Hepatocyte (in vitro differentiated cells): ENCODE data around the gene KRTAP5-4. TPM values are rescaled to one million over a fixed set of nuclear protein-coding genes. Genes with fewer than 3 reads are reported as not detected.

ENCODE experiments used
- DNase-seq: peaks from one replicate; pipeline ENCODE4 v3.0.0-alpha.2; 2016; ENCODE audit warnings: low spot score
- H2AFZ ChIP-seq: fragments of 200-600 bp; sonication (generic); 2 replicates; pipeline ENCODE4 v1.6.0; 2016; ENCODE audit warnings: antibody characterized with exemption, mild to moderate bottlenecking
- H3K27ac ChIP-seq: fragments of 200-600 bp; sonication (generic); 2 replicates; pipeline ENCODE4 v1.5.1; 2016; ENCODE audit warnings: mild to moderate bottlenecking
- H3K27me3 ChIP-seq: fragments of 200-600 bp; sonication (generic); 2 replicates; pipeline ENCODE4 v1.6.1; 2016
- H3K36me3 ChIP-seq: fragments of 200-600 bp; sonication (generic); replicated peaks from 2 replicates; pipeline ENCODE4 v1.5.1; 2016; ENCODE audit warnings: low read depth; ENCODE audit not compliant: insufficient read depth
- H3K4me1 ChIP-seq: fragments of 200-600 bp; sonication (generic); 2 replicates; pipeline ENCODE4 v1.5.1; 2016; ENCODE audit warnings: mild to moderate bottlenecking, moderate library complexity; ENCODE audit not compliant: insufficient read depth
- H3K4me2 ChIP-seq: fragments of 200-600 bp; sonication (generic); 2 replicates; pipeline ENCODE4 v1.6.0; 2016
- H3K4me3 ChIP-seq: fragments of 200-600 bp; sonication (generic); 2 replicates; pipeline ENCODE4 v1.5.1; 2016; ENCODE audit warnings: mild to moderate bottlenecking
- H3K79me2 ChIP-seq: fragments of 200-600 bp; sonication (generic); 2 replicates; pipeline ENCODE4 v1.6.0; 2017; ENCODE audit warnings: mild to moderate bottlenecking
- H3K9me2 ChIP-seq: fragments of 200-600 bp; sonication (generic); replicated peaks from 2 replicates; pipeline ENCODE4 v1.6.0; 2017; ENCODE audit warnings: mild to moderate bottlenecking; ENCODE audit not compliant: insufficient read depth
- H3K9me3 ChIP-seq: fragments of 200-600 bp; sonication (generic); 2 replicates; pipeline ENCODE4 v1.5.1; 2016; ENCODE audit warnings: low read depth, mild to moderate bottlenecking
- H4K20me1 ChIP-seq: fragments of 200-600 bp; sonication (generic); 2 replicates; pipeline ENCODE4 v1.6.0; 2016; ENCODE audit warnings: mild to moderate bottlenecking; ENCODE audit not compliant: insufficient read depth, poor library complexity, severe bottlenecking
- EZH2 ChIP-seq: fragments of 200-600 bp; sonication (generic); IDR thresholded peaks from 2 replicates; pipeline ENCODE4 v1.6.1; 2016; ENCODE audit warnings: antibody characterized with exemption, mild to moderate bottlenecking, borderline replicate concordance
- EZH2phosphoT487 ChIP-seq: fragments of 200-600 bp; sonication (generic); IDR thresholded peaks from one replicate; pipeline ENCODE4 v1.6.1; 2018; ENCODE audit warnings: antibody characterized with exemption, mild to moderate bottlenecking, low read depth, moderate library complexity; ENCODE audit not compliant: unreplicated experiment, severe bottlenecking
- WGBS: methylation state at CpG from one replicate; pipeline ENCODE4 v1.1.6; 2016; ENCODE audit warnings: low lambda C conversion rate; ENCODE audit errors: missing lambda C conversion rate; 5-methylcytosine and 5-hydroxymethylcytosine counted together
- polyA plus RNA-seq: library from polyadenylated mRNA; unstranded; fragments of >200 nt; fragmentation: Nextera tagmentation; extraction: Ambion mirVana; gene quantifications from 2 replicates; pipeline ENCODE4 v1.2.1, GENCODE V29; 2016
- total RNA-seq: library from RNA; depleted of rRNA; stranded (reverse); fragments of >200 nt; gene quantifications from 2 replicates; pipeline ENCODE4 v1.2.3, GENCODE V29; 2014
- TF ChIP-seq, protein P1 (sequence below): fragments of 200-600 bp; sonication (generic); IDR thresholded peaks from 2 replicates; pipeline ENCODE4 v1.5.1; 2016; ENCODE audit warnings: antibody characterized with exemption, mild to moderate bottlenecking; ENCODE audit not compliant: poor library complexity

KRTAP5-4 gene
- total and polyA plus RNA-seq, 2 experiments from 2014 or later, result not detected

DNA sequence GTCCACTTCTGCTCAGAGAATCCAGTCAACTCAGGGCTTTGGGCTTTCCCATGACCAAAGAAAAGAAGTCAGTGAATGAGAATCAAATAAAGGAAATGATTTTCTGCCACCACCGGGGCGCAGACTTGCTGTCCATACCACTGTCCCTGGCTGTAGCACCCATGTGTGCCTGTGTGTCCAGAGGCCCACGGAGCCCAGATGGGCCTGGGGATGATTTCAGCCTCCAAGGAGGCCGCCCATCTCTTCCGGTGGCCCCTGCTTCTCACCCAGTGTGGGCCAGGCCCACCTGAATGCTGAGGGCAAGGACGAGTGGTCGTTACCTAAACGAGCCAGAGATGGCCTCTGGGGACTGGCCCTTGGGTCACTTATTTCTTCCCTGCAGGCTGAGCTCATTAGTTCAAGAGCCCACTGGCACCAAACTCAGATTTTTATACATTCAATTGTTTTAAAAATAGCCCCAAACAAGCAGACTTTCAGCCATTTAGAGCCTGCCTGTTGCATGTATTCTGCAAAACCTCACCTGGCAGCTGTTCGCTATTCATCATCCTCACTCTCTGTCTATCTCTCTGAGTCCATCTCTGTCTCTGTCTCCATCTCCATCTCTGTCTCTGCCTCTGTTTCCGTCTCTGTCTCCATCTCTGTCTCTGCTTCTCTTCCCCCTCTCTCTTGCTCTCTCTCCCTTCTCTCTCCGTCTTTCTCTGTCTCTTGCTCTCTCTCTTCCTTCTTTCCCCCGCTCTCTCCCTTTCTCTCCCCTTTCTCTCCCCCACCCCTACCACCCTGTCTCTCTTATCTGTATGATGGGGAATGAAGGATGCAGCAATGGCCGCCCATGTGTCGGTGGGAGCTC lies 31.8 kb upstream of the KRTAP5-4 start:
- no peak overlapping the region for H3K4me2 ChIP-seq
- H3K4me3 ChIP-seq, result no peak overlapping the region
- no peaks in the 10 kb centered on the region for H3K36me3 ChIP-seq
- no peaks in the 10 kb centered on the region for H3K9me2 ChIP-seq
- H3K27ac ChIP-seq, result peak overlapping the region; percentile 86
- peaks cover 43% of the 10 kb centered on the region for H3K4me1 ChIP-seq
- H4K20me1 ChIP-seq, result no peaks in the 10 kb centered on the region
- H3K9me3 ChIP-seq, result no peaks in the 10 kb centered on the region
- no peak overlapping the region for H2AFZ ChIP-seq
- TF ChIP-seq EZH2 (no peak), EZH2phosphoT487 (no peak)
- TF ChIP-seq, protein P1, sequence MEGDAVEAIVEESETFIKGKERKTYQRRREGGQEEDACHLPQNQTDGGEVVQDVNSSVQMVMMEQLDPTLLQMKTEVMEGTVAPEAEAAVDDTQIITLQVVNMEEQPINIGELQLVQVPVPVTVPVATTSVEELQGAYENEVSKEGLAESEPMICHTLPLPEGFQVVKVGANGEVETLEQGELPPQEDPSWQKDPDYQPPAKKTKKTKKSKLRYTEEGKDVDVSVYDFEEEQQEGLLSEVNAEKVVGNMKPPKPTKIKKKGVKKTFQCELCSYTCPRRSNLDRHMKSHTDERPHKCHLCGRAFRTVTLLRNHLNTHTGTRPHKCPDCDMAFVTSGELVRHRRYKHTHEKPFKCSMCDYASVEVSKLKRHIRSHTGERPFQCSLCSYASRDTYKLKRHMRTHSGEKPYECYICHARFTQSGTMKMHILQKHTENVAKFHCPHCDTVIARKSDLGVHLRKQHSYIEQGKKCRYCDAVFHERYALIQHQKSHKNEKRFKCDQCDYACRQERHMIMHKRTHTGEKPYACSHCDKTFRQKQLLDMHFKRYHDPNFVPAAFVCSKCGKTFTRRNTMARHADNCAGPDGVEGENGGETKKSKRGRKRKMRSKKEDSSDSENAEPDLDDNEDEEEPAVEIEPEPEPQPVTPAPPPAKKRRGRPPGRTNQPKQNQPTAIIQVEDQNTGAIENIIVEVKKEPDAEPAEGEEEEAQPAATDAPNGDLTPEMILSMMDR, result no peak
- DNase-seq, result no peak
- WGBS, result 84% methylated on average over 12 of the region's 14 CpGs
- H3K27me3 ChIP-seq, result no peaks in the 10 kb centered on the region
- no peaks in the 10 kb centered on the region for H3K79me2 ChIP-seq

DNA sequence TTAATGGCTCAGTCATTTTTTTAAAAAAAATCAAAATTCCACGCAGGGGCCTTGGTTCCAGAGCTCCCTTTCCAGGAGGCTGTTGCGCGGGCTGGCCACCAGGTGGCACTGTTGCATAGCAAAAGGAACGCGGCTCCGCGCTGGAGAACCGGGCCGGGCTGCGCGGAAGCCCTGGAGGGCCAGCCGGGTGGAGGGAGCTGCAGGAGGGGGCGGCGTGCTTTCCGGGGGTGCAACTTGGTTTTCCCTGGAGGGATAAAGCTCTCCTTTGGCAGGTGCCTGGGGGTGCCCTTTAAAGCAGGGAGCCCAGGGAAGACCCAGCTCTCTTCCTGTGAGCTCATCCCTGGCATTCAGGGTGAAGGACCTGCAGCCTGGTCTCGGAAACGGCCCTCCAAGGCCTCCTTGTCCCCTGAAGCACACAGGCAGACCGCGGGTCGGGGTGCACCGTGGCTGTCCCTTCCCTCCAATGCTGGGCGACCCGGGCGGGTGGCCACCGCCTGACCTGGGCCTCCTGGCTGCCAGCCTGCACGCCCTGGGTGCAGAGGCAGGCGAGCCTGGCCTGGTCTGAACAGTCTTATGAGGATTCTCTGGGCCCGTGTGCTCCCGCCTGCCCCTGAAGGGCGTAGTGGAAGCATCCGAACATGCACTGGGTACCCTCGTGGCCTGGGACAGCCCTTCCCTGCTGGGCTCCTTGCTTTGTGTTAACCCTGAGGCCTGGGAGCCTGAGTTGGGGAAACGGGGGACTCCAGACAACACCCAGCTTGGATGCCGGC lies 31.0 kb upstream of the KRTAP5-4 start:
- DNase-seq, result peak; percentile 85
- Histone ChIP-seq H3K36me3 (no peaks in the 10 kb centered on the region), H4K20me1 (no peaks in the 10 kb centered on the region), H3K4me2 (peak overlapping the region; percentile 61), H3K9me2 (no peaks in the 10 kb centered on the region), H2AFZ (no peak overlapping the region), H3K9me3 (no peaks in the 10 kb centered on the region), H3K27me3 (no peaks in the 10 kb centered on the region), H3K4me1 (peaks cover 43% of the 10 kb centered on the region), H3K4me3 (no peak overlapping the region), H3K27ac (peak overlapping the region; percentile 86), H3K79me2 (no peaks in the 10 kb centered on the region)
- WGBS, result 37% methylated on average over 33 of the region's 34 CpGs
- no peak for TF ChIP-seq EZH2
- TF ChIP-seq, protein P1, result peak; percentile 99
- TF ChIP-seq EZH2phosphoT487, result no peak

DNA sequence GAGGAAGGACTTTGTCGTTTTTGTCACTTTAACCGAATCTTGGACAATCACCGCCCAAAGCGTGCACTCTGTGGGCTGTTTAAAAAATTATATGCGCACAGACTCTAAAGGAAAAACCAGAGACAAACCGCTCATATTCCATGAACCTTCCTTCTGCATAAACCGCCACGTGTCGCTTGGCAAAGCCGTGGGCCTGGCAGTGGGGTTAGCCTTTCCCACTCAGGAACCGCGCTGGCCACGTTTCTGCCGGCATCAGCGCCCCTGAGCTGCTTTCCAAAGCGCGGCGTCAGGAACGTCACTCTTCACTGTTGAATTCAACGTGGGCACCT lies 30.5 kb upstream of the KRTAP5-4 start:
- no peak overlapping the region for H2AFZ ChIP-seq
- WGBS, result 56% methylated on average over 20 of the region's 20 CpGs

More for the DNA sequence above, 30.5 kb upstream of the KRTAP5-4 start:
- Histone ChIP-seq H3K27ac (no peak overlapping the region), H3K36me3 (no peaks in the 10 kb centered on the region), H3K4me2 (no peak overlapping the region), H3K4me3 (no peak overlapping the region), H3K4me1 (peaks cover 43% of the 10 kb centered on the region), H3K9me3 (no peaks in the 10 kb centered on the region), H3K9me2 (no peaks in the 10 kb centered on the region), H3K27me3 (no peaks in the 10 kb centered on the region), H4K20me1 (no peaks in the 10 kb centered on the region), H3K79me2 (no peaks in the 10 kb centered on the region)
- DNase-seq, result no peak
- TF ChIP-seq EZH2 (no peak), EZH2phosphoT487 (no peak)
- TF ChIP-seq, protein P1, result no peak
